ENCODE results near the gene DKC1.

DNA sequence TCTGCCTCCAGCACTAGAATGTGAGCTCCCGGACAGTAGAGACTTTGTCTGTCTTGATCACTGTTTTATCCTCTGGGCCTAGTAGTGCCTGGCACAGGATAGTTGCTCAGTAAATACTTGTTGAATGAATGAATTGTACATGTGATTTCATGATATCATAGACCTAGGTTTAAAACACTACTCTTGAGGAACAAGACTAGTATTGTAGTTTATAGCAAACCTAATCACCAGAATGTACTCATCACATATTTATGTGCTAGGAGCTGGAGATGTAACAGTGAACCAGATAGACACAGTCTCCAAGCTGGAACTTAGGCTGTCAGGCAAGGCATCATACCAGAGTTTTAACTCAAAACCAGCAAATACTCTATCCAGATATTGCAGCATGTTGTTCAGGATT lies 35.2 kb upstream of the DKC1 start:
- TF ChIP-seq RCOR1 (IDR thresholded peaks at IDR 0.05; ENCODE audit: insufficient replicate concordance, low read length) (no peak), RFX5 (IDR thresholded peaks at IDR 0.05; ENCODE audit: low read depth, low read length) (no peak), POLR2A (IDR thresholded peaks at IDR 0.05; ENCODE audit: low read depth, low read length) (peak; percentile 30; the same call in 1 of the 2 replicates), CEBPB (IDR thresholded peaks at IDR 0.05; ENCODE audit: low read depth, low read length) (no peak), BHLHE40 (IDR thresholded peaks at IDR 0.05; ENCODE audit: low read depth, low read length) (no peak)
- TF ChIP-seq, protein P1, sequence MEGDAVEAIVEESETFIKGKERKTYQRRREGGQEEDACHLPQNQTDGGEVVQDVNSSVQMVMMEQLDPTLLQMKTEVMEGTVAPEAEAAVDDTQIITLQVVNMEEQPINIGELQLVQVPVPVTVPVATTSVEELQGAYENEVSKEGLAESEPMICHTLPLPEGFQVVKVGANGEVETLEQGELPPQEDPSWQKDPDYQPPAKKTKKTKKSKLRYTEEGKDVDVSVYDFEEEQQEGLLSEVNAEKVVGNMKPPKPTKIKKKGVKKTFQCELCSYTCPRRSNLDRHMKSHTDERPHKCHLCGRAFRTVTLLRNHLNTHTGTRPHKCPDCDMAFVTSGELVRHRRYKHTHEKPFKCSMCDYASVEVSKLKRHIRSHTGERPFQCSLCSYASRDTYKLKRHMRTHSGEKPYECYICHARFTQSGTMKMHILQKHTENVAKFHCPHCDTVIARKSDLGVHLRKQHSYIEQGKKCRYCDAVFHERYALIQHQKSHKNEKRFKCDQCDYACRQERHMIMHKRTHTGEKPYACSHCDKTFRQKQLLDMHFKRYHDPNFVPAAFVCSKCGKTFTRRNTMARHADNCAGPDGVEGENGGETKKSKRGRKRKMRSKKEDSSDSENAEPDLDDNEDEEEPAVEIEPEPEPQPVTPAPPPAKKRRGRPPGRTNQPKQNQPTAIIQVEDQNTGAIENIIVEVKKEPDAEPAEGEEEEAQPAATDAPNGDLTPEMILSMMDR (conservative IDR thresholded peaks at IDR 0.05; ENCODE audit: low read depth, low read length): no peak
